GM10248 (cell line): ENCODE measurements around the gene CANX.
"Not testable (repeated sequence)": the region's sequence is repeated elsewhere in the genome, so short reads cannot be mapped to it uniquely, and the experiment has no call there.

Experiments used
- CTCF ChIA-PET: fragments of 300-600 bp; sonication (Branson Sonifier 250); formaldehyde crosslinking; extraction: SDS; loops from one replicate; lab custom pipeline; 2021; ENCODE audit warnings: antibody characterized with exemption; lab: Yijun Ruan, JAX
- POLR2A ChIA-PET: fragments of 350-650 bp; sonication (Branson Sonifier 250); formaldehyde crosslinking; extraction: SDS; loops from one replicate; lab custom pipeline; 2020; ENCODE audit warnings: antibody characterized with exemption; lab: Yijun Ruan, JAX
- DNase-seq: peaks from one replicate; pipeline ENCODE4 v3.0.0; 2012; ENCODE audit errors: extremely low spot score
- CTCF ChIP-seq: IDR thresholded peaks from 2 replicates; pipeline ENCODE4 v1.5.1; 2012; ENCODE audit warnings: mild to moderate bottlenecking, low read depth; ENCODE audit errors: extremely low read depth, missing control alignments, control extremely low read depth

Gene CANX

GRCh38 chr5:179678223-179679013 is 20.3 kb upstream of the CANX start:
- peak; percentile 32 for TF ChIP-seq CTCF
- CTCF ChIA-PET: interaction anchor here (0.7 to 5.5 kb wide), 13 partner anchors 9 to 144 kb away, joined by 3 to 29 read pairs (median 5); no protein-coding TSS in a partner anchor
- POLR2A ChIA-PET: interaction anchor here (0.8 to 2.0 kb wide), 3 partner anchors 43 to 65 kb away, joined by 3 to 5 read pairs (median 3); partner anchors contain the start of gene HNRNPH1
- peak; percentile 97 for DNase-seq

GRCh38 chr5:179679014-179679674 is 19.6 kb upstream of the CANX start:
- CTCF ChIA-PET: interaction anchor here (0.7 to 5.5 kb wide), 14 partner anchors 10 to 185 kb away, joined by 3 to 29 read pairs (median 4); no protein-coding TSS in a partner anchor
- peak; percentile 79 for DNase-seq
- peak; percentile 47 for TF ChIP-seq CTCF
- POLR2A ChIA-PET: interaction anchor here (0.6 to 2.0 kb wide), 3 partner anchors 29 to 66 kb away, joined by 3 to 5 read pairs (median 3); partner anchors contain the start of gene HNRNPH1

GRCh38 chr5:179680014-179680779 is 18.6 kb upstream of the CANX start:
- ChIA-PET POLR2A (interaction anchor here (0.5 to 1.5 kb wide), 3 partner anchors 11 to 56 kb away, joined by 3 to 5 read pairs (median 4); partner anchors contain the start of gene HNRNPH1), CTCF (interaction anchor here (0.7 to 5.5 kb wide), 8 partner anchors 10 to 1445 kb away, joined by 3 to 29 read pairs (median 7); no protein-coding TSS in a partner anchor)
- no peak for DNase-seq
- no peak for TF ChIP-seq CTCF

- POLR2A ChIA-PET: interaction anchor here (0.8 to 1.5 kb wide), 2 partner anchors 57 kb away, joined by 3 read pairs; partner anchors contain the start of gene HNRNPH1
- CTCF ChIA-PET: interaction anchor here (0.7 to 5.5 kb wide), 9 partner anchors 10 to 1446 kb away, joined by 3 to 29 read pairs (median 5); partner anchors contain the start of gene HNRNPH1
- no peak for TF ChIP-seq CTCF
- DNase-seq: peak; percentile 6
These were observed 17.9 kb upstream of the CANX start, which contains the start of gene CBY3 for GRCh38 chr5:179680780-179681401. CBY3 (minus strand) TSS chr5:179681034; CDS start chr5:179680918, 116 bp downstream.

GRCh38 chr5:179689212-179689611 is 9.6 kb upstream of the CANX start:
- POLR2A ChIA-PET: not testable (repeated sequence)
- CTCF ChIA-PET: interaction anchor here (4.0 kb wide), 1 partner anchor 10 kb away, joined by 29 read pairs; the partner anchor contains the start of gene CBY3

GRCh38 chr5:179694561-179694960 is 4.2 kb upstream of the CANX start:
- no peak for DNase-seq
- ChIA-PET POLR2A (no interaction called here), CTCF (interaction anchor here (1.3 kb wide), 1 partner anchor 16 kb away, joined by 8 read pairs; no protein-coding TSS in a partner anchor)
- TF ChIP-seq CTCF: no peak

More at GRCh38 chr5:179689212-179689611, 9.6 kb upstream of the CANX start:
- not testable (repeated sequence) for DNase-seq
